Body of pancreas (tissue), 4 donors: ENCODE results near the gene TRMT1L. TPM values are rescaled to one million over a fixed set of nuclear protein-coding genes. Genes with fewer than 3 reads are reported as not detected.

Experiments
- ATAC-seq: fragments of 150-250 bp; one replicate; pipeline ENCODE4 v1.9.1; 2016
- DNase-seq, 4 donors: peaks; one replicate each; pipeline ENCODE4 v3.0.0-alpha.2; 2019
- H3K27ac ChIP-seq, 4 donors: fragments of 200-600 bp; sonication (generic); 1 replicate in 3 of 4; 2 replicates in 1 of 4; pipeline versions ENCODE4 v1.5.1 to v1.6.1; 2016 to 2019; ENCODE audit warnings: mild to moderate bottlenecking in 1 of 4, mixed read lengths in 1 of 4, moderate library complexity in 1 of 4
- H3K27me3 ChIP-seq, 2 donors: fragments of 200-600 bp; sonication (generic); one replicate each; pipeline ENCODE4 v1.6.0; 2016; ENCODE audit warnings: mild to moderate bottlenecking in 1 of 2
- H3K36me3 ChIP-seq, 2 donors: fragments of 200-600 bp; sonication (generic); replicated peaks in 1 of 2; 2 replicates each; pipeline ENCODE4 v1.5.1; 2016; ENCODE audit warnings: low read depth in 2 of 2; ENCODE audit not compliant: insufficient read depth in 1 of 2
- H3K4me1 ChIP-seq: fragments of 200-600 bp; sonication (generic); one replicate; pipeline ENCODE4 v1.6.0; 2016
- H3K4me3 ChIP-seq, 2 donors: fragments of 200-600 bp; sonication (generic); 1 replicate in 1 of 2; 2 replicates in 1 of 2; pipeline ENCODE4 v1.5.1; 2016 to 2019
- H3K9me3 ChIP-seq, 3 donors: fragments of 200-600 bp; sonication (generic); 1 replicate in 2 of 3; 2 replicates in 1 of 3; pipeline ENCODE4 v1.5.1; 2016
- CTCF ChIP-seq, 7 experiments: fragments of 450-650 bp in 4 of 7; fragments of 200-600 bp in 3 of 7; sonication (generic) in 3 of 7; IDR thresholded peaks; one replicate each; pipeline ENCODE4 v1.5.1; 2016 to 2019; ENCODE audit warnings: antibody characterized with exemption in 7 of 7
- POLR2A ChIP-seq, 3 donors: fragments of 450-650 bp; IDR thresholded peaks; one replicate each; pipeline ENCODE4 v1.6.1; 2016; ENCODE audit warnings: antibody characterized with exemption in 3 of 3, mild to moderate bottlenecking in 2 of 3
- WGBS, 2 donors: methylation state at CpG; one replicate each; pipeline ENCODE4 v1.1.5; 2017; 5-methylcytosine and 5-hydroxymethylcytosine counted together
- intact Hi-C: fragments of 100-400 bp; cut with DNase I; formaldehyde crosslinking; loops from one replicate; pipeline ENCODE4 v1.15.1; 2023
- total RNA-seq, 2 donors: library from RNA; depleted of rRNA; stranded (reverse); fragments of >200 nt; gene quantifications; one replicate each; pipeline ENCODE4 v1.1.0, GENCODE V29; 2016

TRMT1L gene
- total RNA-seq, 2 donors from 2014 or later = 10.5 to 10.9 TPM

- no peaks in the 10 kb centered on the region for H3K4me1 ChIP-seq
- DNase-seq = no peak
- no peak overlapping the region for H3K4me3 ChIP-seq
- no peaks in the 10 kb centered on the region for H3K27me3 ChIP-seq
- TF ChIP-seq CTCF (IDR thresholded peaks at IDR 0.05) (no peak), POLR2A (IDR thresholded peaks at IDR 0.05) (no peak)
- intact Hi-C loops = no loop called here
- no peak overlapping the region for H3K27ac ChIP-seq
- ATAC-seq = no peak
- 78 to 82% methylated on average over 2 of the region's 2 CpGs for WGBS, 2 donors
- peaks cover 0 to 5% of the 10 kb centered on the region in 2 donors for H3K36me3 ChIP-seq
- H3K9me3 ChIP-seq = no peaks in the 10 kb centered on the region
Observed at GRCh38 chr1:185129708-185130107, 27.0 kb downstream of the TRMT1L start.

GRCh38 chr1:185112356-185112755 is 44.4 kb downstream of the TRMT1L start:
- TF ChIP-seq CTCF (IDR thresholded peaks at IDR 0.05) (no peak), POLR2A (IDR thresholded peaks at IDR 0.05) (no peak)
- intact Hi-C loops = no loop called here
- Histone ChIP-seq H3K4me3 (no peak overlapping the region), H3K27me3 (no peaks in the 10 kb centered on the region), H3K9me3 (peaks cover 0 to 5% (median 0%) of the 10 kb centered on the region in 3 donors), H3K27ac (no peak overlapping the region), H3K4me1 (no peaks in the 10 kb centered on the region), H3K36me3 (no peaks in the 10 kb centered on the region)
- ATAC-seq (no peak), DNase-seq (no peak)
- 78 to 100% methylated on average over 2 of the region's 2 CpGs for WGBS, 2 donors

- no peak for TF ChIP-seq POLR2A (IDR thresholded peaks at IDR 0.05)
- no peak for TF ChIP-seq CTCF (IDR thresholded peaks at IDR 0.05)
- no peak overlapping the region for H3K4me3 ChIP-seq
- H3K4me1 ChIP-seq = no peaks in the 10 kb centered on the region
- no peak overlapping the region for H3K27ac ChIP-seq
- no peak for DNase-seq
- intact Hi-C loops = no loop called here
- no peaks in the 10 kb centered on the region for H3K27me3 ChIP-seq
- H3K9me3 ChIP-seq = peaks cover 0 to 5% (median 0%) of the 10 kb centered on the region in 3 donors
- ATAC-seq = no peak
- no peaks in the 10 kb centered on the region for H3K36me3 ChIP-seq
Observed at GRCh38 chr1:185111873-185112272, 44.9 kb downstream of the TRMT1L start.

DNA sequence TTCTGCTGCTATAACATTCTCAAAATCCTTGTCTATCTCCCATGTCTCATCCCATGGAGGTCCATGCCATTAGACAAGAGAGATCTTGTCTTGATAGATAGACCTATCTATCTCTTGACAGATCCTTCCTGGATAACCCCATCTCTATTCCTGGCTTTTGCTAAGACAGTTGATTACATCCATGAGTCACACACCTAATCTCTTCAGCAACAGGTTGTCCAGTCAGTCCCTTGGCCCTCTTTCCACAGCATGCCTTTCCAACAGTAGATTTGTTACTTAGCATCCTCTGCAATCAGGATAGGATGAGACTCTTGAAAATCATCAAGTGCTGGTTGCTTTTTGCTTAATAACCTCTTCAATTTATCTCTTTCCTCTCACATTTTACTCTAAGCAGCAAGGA is 46.6 kb downstream of the TRMT1L start:
- H3K36me3 ChIP-seq = no peaks in the 10 kb centered on the region
- no peak for TF ChIP-seq CTCF (IDR thresholded peaks at IDR 0.05)
- DNase-seq = no peak
- H3K27me3 ChIP-seq = no peaks in the 10 kb centered on the region
- ATAC-seq = no peak
- no peak overlapping the region for H3K27ac ChIP-seq
- H3K4me3 ChIP-seq = no peak overlapping the region
- intact Hi-C loops = no loop called here
- H3K4me1 ChIP-seq = no peaks in the 10 kb centered on the region
- peaks cover 0 to 5% (median 0%) of the 10 kb centered on the region in 3 donors for H3K9me3 ChIP-seq

DNA sequence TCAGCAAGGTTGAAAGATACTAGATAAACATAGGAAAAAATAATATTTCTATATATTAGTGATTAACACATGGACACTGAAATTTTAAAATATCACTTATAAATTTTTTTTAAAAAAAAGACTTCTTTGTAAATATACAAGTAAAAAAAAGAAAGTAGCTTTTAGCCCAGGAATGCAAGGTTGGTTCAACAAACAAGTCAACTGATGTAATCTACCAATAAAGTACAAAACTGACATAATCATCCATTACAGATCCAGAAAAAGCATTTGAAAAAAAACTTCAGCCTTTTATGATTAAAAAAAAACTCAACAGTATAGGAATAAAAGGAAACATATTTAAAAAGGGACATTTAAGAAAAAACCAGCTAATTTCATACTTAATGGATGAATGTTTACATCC is 48.4 kb downstream of the TRMT1L start:
- intact Hi-C loops = no loop called here
- no peak for DNase-seq
- ATAC-seq = no peak

More for the DNA sequence above, 48.4 kb downstream of the TRMT1L start:
- H3K4me3 ChIP-seq = no peak overlapping the region
- H3K4me1 ChIP-seq = no peaks in the 10 kb centered on the region
- peaks cover 0 to 5% (median 0%) of the 10 kb centered on the region in 3 donors for H3K9me3 ChIP-seq
- no peak for TF ChIP-seq POLR2A (IDR thresholded peaks at IDR 0.05)
- TF ChIP-seq CTCF (IDR thresholded peaks at IDR 0.05) = no peak
- H3K36me3 ChIP-seq = no peaks in the 10 kb centered on the region
- no peak overlapping the region for H3K27ac ChIP-seq
- H3K27me3 ChIP-seq = no peaks in the 10 kb centered on the region
